GM21737 (cell line): ENCODE measurements around the gene SMIM5.

Experiments
- ATAC-seq: cut with Tn5 transposase; IDR thresholded peaks from one replicate; pipeline ENCODE4 v1.9.1; 2021; ENCODE audit warnings: mild to moderate bottlenecking, moderate library complexity; ENCODE audit not compliant: unreplicated experiment

SMIM5 gene

GRCh38 chr17:75665981-75666380, 32.7 kb downstream of the SMIM5 start:
- no peak for ATAC-seq

- peak; percentile 74 for ATAC-seq
These were observed 33.9 kb downstream of the SMIM5 start, which contains the start of the genes RECQL5 and SAP30BP for GRCh38 chr17:75666959-75667790. Gene RECQL5 (minus strand): TSS chr17:75667154. CDS start chr17:75666557, 597 bp downstream. Gene SAP30BP (plus strand): TSS chr17:75667338. CDS start chr17:75667373, 35 bp downstream.

DNA sequence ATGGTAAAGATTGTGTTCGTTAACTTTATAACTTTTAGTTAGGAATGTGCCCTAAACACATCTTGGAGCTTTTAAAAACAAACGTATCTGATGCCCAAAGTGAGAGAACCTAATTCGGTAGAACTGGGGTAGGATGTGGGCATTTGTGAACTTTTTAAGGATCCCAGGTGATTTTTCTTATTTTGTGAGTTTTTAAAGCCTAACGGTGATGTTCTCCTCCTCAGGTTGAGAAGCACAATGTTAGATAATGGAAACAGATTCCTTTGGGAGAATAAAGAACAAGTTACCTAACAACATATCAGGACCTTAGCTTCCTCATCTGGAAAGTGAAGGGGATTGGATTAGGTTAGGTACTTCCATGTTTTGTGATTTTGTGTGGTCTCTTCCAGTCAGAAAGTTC, 34.6 kb downstream of the SMIM5 start:
- no peak for ATAC-seq

GRCh38 chr17:75668489-75668888, 35.3 kb downstream of the SMIM5 start:
- ATAC-seq: no peak

- no peak for ATAC-seq
These were observed 37.6 kb downstream of the SMIM5 start for GRCh38 chr17:75670868-75671267.

- ATAC-seq: no peak
These were observed 38.8 kb downstream of the SMIM5 start for GRCh38 chr17:75672011-75672410.

GRCh38 chr17:75673487-75673886, 40.3 kb downstream of the SMIM5 start:
- ATAC-seq: no peak

GRCh38 chr17:75676461-75676860, 43.2 kb downstream of the SMIM5 start:
- no peak for ATAC-seq

DNA sequence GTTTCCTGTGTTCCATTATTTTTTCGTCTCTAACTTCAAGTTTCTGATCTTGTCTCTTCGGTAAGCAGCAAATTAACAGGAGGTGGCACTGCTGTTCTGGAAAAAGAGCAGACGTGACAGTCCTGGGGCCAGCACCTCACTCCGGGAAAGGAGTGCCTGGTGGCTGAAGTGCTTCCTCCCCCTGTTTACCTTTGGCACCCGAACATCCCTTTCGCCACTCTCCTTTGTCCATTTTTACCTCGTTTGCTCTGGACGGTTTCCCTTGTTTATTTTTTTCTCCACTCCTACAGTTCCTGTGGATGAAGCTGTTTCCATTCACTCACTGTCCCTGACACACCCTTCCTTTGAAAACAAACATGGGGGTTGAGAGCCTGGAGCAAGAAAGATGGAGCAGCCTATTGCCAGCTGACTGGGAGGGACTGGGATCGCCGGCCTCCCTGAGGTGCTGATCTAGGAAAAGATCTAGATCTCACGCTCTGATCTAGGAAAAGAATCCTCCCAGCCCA, 46.5 kb downstream of the SMIM5 start:
- no peak for ATAC-seq

DNA sequence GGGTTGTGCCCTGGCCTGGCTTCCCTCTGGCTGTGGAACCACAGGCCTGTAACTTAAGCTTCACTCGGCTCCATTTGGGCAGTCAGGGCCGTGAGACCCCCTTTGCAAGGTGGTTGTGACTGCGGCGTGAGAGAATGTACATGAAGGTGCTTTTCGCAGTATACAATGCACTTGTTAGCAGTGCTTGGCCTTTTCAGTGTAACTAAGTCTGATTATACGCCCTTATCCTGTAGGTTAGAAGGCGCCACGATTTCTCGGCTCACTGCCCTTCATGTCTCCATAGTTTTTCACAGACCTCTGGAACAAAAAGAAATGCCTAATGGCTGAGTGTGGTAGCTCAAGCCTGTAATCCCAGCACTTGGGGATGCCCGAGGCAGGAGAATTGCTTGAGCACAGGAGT, 47.2 kb downstream of the SMIM5 start:
- no peak for ATAC-seq

DNA sequence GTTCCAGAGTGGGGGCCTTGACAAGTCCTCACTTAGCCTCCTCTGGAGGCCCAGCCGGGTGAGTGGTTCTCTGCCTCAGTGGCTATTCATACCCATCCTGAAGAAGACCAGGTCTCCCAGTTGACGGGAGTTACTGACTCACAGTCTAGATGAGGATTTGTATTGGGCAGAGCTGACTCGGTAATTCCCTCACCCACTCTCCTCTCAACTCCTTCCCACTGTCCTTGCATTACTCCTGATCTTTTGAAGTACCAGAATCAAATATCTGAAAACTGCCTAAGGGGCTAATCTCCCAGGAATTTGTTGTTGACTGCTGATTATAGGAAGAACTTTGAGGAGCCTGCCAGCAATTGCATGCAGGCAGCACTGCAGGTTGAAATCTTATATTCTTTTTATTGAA, 48.1 kb downstream of the SMIM5 start:
- ATAC-seq: no peak

DNA sequence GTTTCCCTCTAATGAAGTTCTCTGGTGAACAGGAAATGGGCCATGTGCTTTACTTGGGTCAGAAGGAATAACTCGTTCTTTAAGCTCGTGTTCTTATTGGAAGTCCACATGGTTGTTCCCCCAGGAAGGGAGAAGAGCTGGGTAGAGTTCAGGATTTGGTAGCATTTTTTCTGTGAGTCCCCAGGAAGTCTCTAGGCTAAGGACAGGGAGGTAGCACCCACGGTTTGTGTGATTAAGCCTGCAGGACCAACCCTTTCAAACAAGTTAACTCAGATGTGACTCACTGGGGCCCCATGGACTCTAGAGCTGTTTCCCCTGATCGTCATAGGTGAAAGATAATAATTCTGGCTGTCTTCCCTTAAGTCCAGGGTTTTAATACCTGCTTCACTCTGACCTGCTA, 50.3 kb downstream of the SMIM5 start:
- ATAC-seq: no peak

- no peak for ATAC-seq
These were observed 51.0 kb downstream of the SMIM5 start for GRCh38 chr17:75684249-75684648.

DNA sequence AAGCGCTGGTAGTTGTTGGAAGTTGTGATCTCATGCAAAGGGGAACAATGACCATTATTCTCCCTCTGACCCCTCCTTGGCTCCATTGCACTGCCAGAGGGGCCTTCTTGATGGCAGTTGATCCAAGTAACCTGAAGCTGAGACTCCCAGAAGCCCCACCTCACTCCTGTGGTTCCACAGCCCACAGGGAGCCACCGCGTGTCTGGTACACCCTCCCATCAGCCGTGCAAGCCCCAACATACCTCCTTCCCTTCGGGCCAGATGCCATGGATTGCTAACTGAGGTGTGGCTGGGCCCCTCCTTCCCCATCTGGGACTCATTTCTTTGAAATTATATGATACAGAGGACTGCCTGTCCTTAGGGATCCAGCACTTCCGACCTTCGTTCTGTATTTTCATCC, 51.7 kb downstream of the SMIM5 start:
- no peak for ATAC-seq

DNA sequence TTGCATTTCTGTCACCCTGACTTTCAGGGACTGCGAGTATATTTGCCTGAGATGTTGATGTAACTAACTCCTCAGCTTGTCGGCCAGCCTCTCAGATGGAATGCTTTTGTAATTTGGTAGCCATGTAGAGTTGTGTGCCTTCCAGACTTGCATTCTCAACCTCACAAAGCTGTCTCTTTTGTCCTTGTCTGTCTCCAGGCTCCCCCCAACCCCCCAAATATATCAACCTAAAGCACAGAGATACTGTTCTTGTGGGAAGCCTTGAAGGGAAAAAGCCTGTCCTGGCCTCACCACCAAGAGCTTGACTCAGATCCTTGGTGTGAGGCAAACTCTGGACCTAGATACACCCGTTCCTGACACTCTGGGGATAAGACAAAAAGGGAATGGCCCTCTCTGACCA, 52.3 kb downstream of the SMIM5 start:
- no peak for ATAC-seq

GRCh38 chr17:75688209-75688825, 55.1 kb downstream of the SMIM5 start:
- ATAC-seq: no peak

GRCh38 chr17:75689441-75689873, 56.2 kb downstream of the SMIM5 start:
- ATAC-seq: no peak
